ENCODE measurements around the gene PTPRM.

PTPRM gene

GRCh38 chr18:8091035-8091434 lies 523.9 kb downstream of the PTPRM start:
- no peak overlapping the region for H2BK120ac ChIP-seq (ENCODE audit: low read depth, low read length)
- H2BK5ac ChIP-seq (ENCODE audit: low read depth, low read length, poor library complexity, severe bottlenecking) = no peak overlapping the region
- H3K23ac ChIP-seq (ENCODE audit: low read length in 2 of 2) = no peak overlapping the region
- no peak overlapping the region for H3K4me3 ChIP-seq (ENCODE audit: insufficient read depth in 1 of 2, low read depth in 1 of 2, low read length in 2 of 2)
- H4K91ac ChIP-seq (ENCODE audit: low read length) = no peak overlapping the region
- no peak overlapping the region for H2BK12ac ChIP-seq (ENCODE audit: low read length in 2 of 2)
- no peak overlapping the region for H3K14ac ChIP-seq (ENCODE audit: low read length in 2 of 2)
- no peak overlapping the region for H3K27ac ChIP-seq (ENCODE audit: low read length, poor library complexity, severe bottlenecking)
- no peak overlapping the region for H2AFZ ChIP-seq (ENCODE audit: low read depth, low read length)
- no peak overlapping the region for H3K4me2 ChIP-seq (ENCODE audit: low read length, poor library complexity, severe bottlenecking)
- no peak overlapping the region for H3K18ac ChIP-seq (ENCODE audit: low read depth in 1 of 2, low read length in 2 of 2)
- H2BK15ac ChIP-seq (ENCODE audit: low read depth, poor library complexity, severe bottlenecking) = no peak overlapping the region
- H3K4ac ChIP-seq (ENCODE audit: low read depth in 1 of 2, low read length in 2 of 2) = no peak overlapping the region
- 100% methylated on average over 1 of the region's 2 CpGs for WGBS
- no peak overlapping the region for H4K8ac ChIP-seq (ENCODE audit: low read length)
- H3K27me3 ChIP-seq (ENCODE audit: control insufficient read depth in 1 of 2, insufficient read depth in 1 of 2, low read length in 2 of 2) = no peaks in the 10 kb centered on the region
- no peak overlapping the region for H2AK5ac ChIP-seq (ENCODE audit: low read length, severe bottlenecking)
- no peaks in the 10 kb centered on the region for H3K9me3 ChIP-seq (ENCODE audit: control insufficient read depth, low read length)
- H3K36me3 ChIP-seq (ENCODE audit: control insufficient read depth in 1 of 2, insufficient read depth in 2 of 2, low read depth in 1 of 2, low read length in 2 of 2) = peaks cover under 1 to 28% of the 10 kb centered on the region in 2 experiments
- no peak overlapping the region for H3K9ac ChIP-seq (ENCODE audit: low read length)
- peaks cover 11% of the 10 kb centered on the region for H3K79me1 ChIP-seq (replicated peaks; ENCODE audit: low read length, poor library complexity, severe bottlenecking)
- H3K4me1 ChIP-seq (ENCODE audit: control insufficient read depth, insufficient read depth, low read depth, low read length) = no peaks in the 10 kb centered on the region
- DNase-seq = no peak

GRCh38 chr18:8095947-8096570 lies 528.9 kb downstream of the PTPRM start:
- H3K4me3 ChIP-seq (ENCODE audit: insufficient read depth in 1 of 2, low read depth in 1 of 2, low read length in 2 of 2) = no peak overlapping the region
- no peaks in the 10 kb centered on the region for H3K27me3 ChIP-seq (ENCODE audit: control insufficient read depth in 1 of 2, insufficient read depth in 1 of 2, low read length in 2 of 2)
- H3K23ac ChIP-seq (ENCODE audit: low read length in 2 of 2) = no peak overlapping the region
- no peak overlapping the region for H3K4me2 ChIP-seq (ENCODE audit: low read length, poor library complexity, severe bottlenecking)
- no peaks in the 10 kb centered on the region for H3K4me1 ChIP-seq (ENCODE audit: control insufficient read depth, insufficient read depth, low read depth, low read length)
- H2AK5ac ChIP-seq (ENCODE audit: low read length, severe bottlenecking) = no peak overlapping the region
- H3K79me1 ChIP-seq (replicated peaks; ENCODE audit: low read length, poor library complexity, severe bottlenecking) = peaks cover 17% of the 10 kb centered on the region
- no peak overlapping the region for H3K18ac ChIP-seq (ENCODE audit: low read depth in 1 of 2, low read length in 2 of 2)
- H2BK15ac ChIP-seq (ENCODE audit: low read depth, poor library complexity, severe bottlenecking) = no peak overlapping the region
- H2BK120ac ChIP-seq (ENCODE audit: low read depth, low read length) = no peak overlapping the region
- no peak overlapping the region for H2BK5ac ChIP-seq (ENCODE audit: low read depth, low read length, poor library complexity, severe bottlenecking)
- H2AFZ ChIP-seq (ENCODE audit: low read depth, low read length) = no peak overlapping the region
- no peak overlapping the region for H4K8ac ChIP-seq (ENCODE audit: low read length)
- no peak overlapping the region for H4K91ac ChIP-seq (ENCODE audit: low read length)
- H3K4ac ChIP-seq (ENCODE audit: low read depth in 1 of 2, low read length in 2 of 2) = no peak overlapping the region
- peaks cover 8 to 10% of the 10 kb centered on the region in 2 experiments for H3K36me3 ChIP-seq (ENCODE audit: control insufficient read depth in 1 of 2, insufficient read depth in 2 of 2, low read depth in 1 of 2, low read length in 2 of 2)
- no peak overlapping the region for H2BK12ac ChIP-seq (ENCODE audit: low read length in 2 of 2)
- over 99% methylated on average over 8 of the region's 10 CpGs for WGBS
- DNase-seq = no peak
- H3K9ac ChIP-seq (ENCODE audit: low read length) = no peak overlapping the region
- no peak overlapping the region for H3K27ac ChIP-seq (ENCODE audit: low read length, poor library complexity, severe bottlenecking)
- H3K14ac ChIP-seq (ENCODE audit: low read length in 2 of 2) = no peak overlapping the region
- H3K9me3 ChIP-seq (ENCODE audit: control insufficient read depth, low read length) = no peaks in the 10 kb centered on the region

- Histone ChIP-seq H3K36me3 (ENCODE audit: control insufficient read depth in 1 of 2, insufficient read depth in 2 of 2, low read depth in 1 of 2, low read length in 2 of 2) (peaks cover 10% of the 10 kb centered on the region in 2 experiments), H2AK5ac (ENCODE audit: low read length, severe bottlenecking) (no peak overlapping the region), H3K14ac (ENCODE audit: low read length in 2 of 2) (no peak overlapping the region), H3K4ac (ENCODE audit: low read depth in 1 of 2, low read length in 2 of 2) (no peak overlapping the region), H3K9me3 (ENCODE audit: control insufficient read depth, low read length) (peaks cover 4% of the 10 kb centered on the region), H4K8ac (ENCODE audit: low read length) (no peak overlapping the region), H2BK12ac (ENCODE audit: low read length in 2 of 2) (no peak overlapping the region), H2BK120ac (ENCODE audit: low read depth, low read length) (no peak overlapping the region), H3K18ac (ENCODE audit: low read depth in 1 of 2, low read length in 2 of 2) (no peak overlapping the region), H2BK15ac (ENCODE audit: low read depth, poor library complexity, severe bottlenecking) (no peak overlapping the region), H3K27me3 (ENCODE audit: control insufficient read depth in 1 of 2, insufficient read depth in 1 of 2, low read length in 2 of 2) (no peaks in the 10 kb centered on the region), H4K91ac (ENCODE audit: low read length) (no peak overlapping the region), H3K27ac (ENCODE audit: low read length, poor library complexity, severe bottlenecking) (no peak overlapping the region), H2BK5ac (ENCODE audit: low read depth, low read length, poor library complexity, severe bottlenecking) (no peak overlapping the region), H3K4me3 (ENCODE audit: insufficient read depth in 1 of 2, low read depth in 1 of 2, low read length in 2 of 2) (no peak overlapping the region), H3K4me1 (ENCODE audit: control insufficient read depth, insufficient read depth, low read depth, low read length) (no peaks in the 10 kb centered on the region), H2AFZ (ENCODE audit: low read depth, low read length) (no peak overlapping the region), H3K4me2 (ENCODE audit: low read length, poor library complexity, severe bottlenecking) (no peak overlapping the region), H3K23ac (ENCODE audit: low read length in 2 of 2) (no peak overlapping the region), H3K9ac (ENCODE audit: low read length) (no peak overlapping the region), H3K79me1 (replicated peaks; ENCODE audit: low read length, poor library complexity, severe bottlenecking) (peaks cover 17% of the 10 kb centered on the region)
- DNase-seq = no peak
Observed at GRCh38 chr18:8097399-8097798, 530.3 kb downstream of the PTPRM start.

GRCh38 chr18:8097927-8098326 lies 530.8 kb downstream of the PTPRM start:
- H2BK12ac ChIP-seq (ENCODE audit: low read length in 2 of 2) = no peak overlapping the region
- no peaks in the 10 kb centered on the region for H3K27me3 ChIP-seq (ENCODE audit: control insufficient read depth in 1 of 2, insufficient read depth in 1 of 2, low read length in 2 of 2)
- H3K79me1 ChIP-seq (replicated peaks; ENCODE audit: low read length, poor library complexity, severe bottlenecking) = peaks cover 17% of the 10 kb centered on the region
- H3K4me1 ChIP-seq (ENCODE audit: control insufficient read depth, insufficient read depth, low read depth, low read length) = no peaks in the 10 kb centered on the region
- H2BK5ac ChIP-seq (ENCODE audit: low read depth, low read length, poor library complexity, severe bottlenecking) = no peak overlapping the region
- H3K18ac ChIP-seq (ENCODE audit: low read depth in 1 of 2, low read length in 2 of 2) = no peak overlapping the region
- no peak overlapping the region for H3K9ac ChIP-seq (ENCODE audit: low read length)
- no peak overlapping the region for H4K91ac ChIP-seq (ENCODE audit: low read length)
- peaks cover 10 to 14% of the 10 kb centered on the region in 2 experiments for H3K36me3 ChIP-seq (ENCODE audit: control insufficient read depth in 1 of 2, insufficient read depth in 2 of 2, low read depth in 1 of 2, low read length in 2 of 2)
- no peak overlapping the region for H2BK15ac ChIP-seq (ENCODE audit: low read depth, poor library complexity, severe bottlenecking)
- no peak overlapping the region for H3K23ac ChIP-seq (ENCODE audit: low read length in 2 of 2)
- H2BK120ac ChIP-seq (ENCODE audit: low read depth, low read length) = no peak overlapping the region
- H4K8ac ChIP-seq (ENCODE audit: low read length) = no peak overlapping the region
- H3K9me3 ChIP-seq (ENCODE audit: control insufficient read depth, low read length) = peaks cover 4% of the 10 kb centered on the region
- H3K14ac ChIP-seq (ENCODE audit: low read length in 2 of 2) = no peak overlapping the region
- H3K4ac ChIP-seq (ENCODE audit: low read depth in 1 of 2, low read length in 2 of 2) = no peak overlapping the region
- H3K4me3 ChIP-seq (ENCODE audit: insufficient read depth in 1 of 2, low read depth in 1 of 2, low read length in 2 of 2) = no peak overlapping the region
- no peak overlapping the region for H2AFZ ChIP-seq (ENCODE audit: low read depth, low read length)
- no peak overlapping the region for H3K4me2 ChIP-seq (ENCODE audit: low read length, poor library complexity, severe bottlenecking)
- H2AK5ac ChIP-seq (ENCODE audit: low read length, severe bottlenecking) = no peak overlapping the region
- no peak for DNase-seq
- WGBS = no CpG with 5 or more reads among the region's 1 CpG
- H3K27ac ChIP-seq (ENCODE audit: low read length, poor library complexity, severe bottlenecking) = no peak overlapping the region

Measured in mesenchymal stem cell (in vitro differentiated cells and primary cell).